Uterus (tissue), 4 donors: Measurements from ENCODE around the gene ANKS6. TPM values are rescaled to one million over a fixed set of nuclear protein-coding genes. Genes with fewer than 3 reads are reported as not detected.

Experiments
- DNase-seq, 2 donors: peaks; one replicate each; pipeline ENCODE4 v3.0.0-alpha.2; 2019 to 2020
- H3K27ac ChIP-seq, 2 donors: fragments of 200-600 bp; sonication (generic); 1 replicate in 1 of 2; 2 replicates in 1 of 2; pipeline ENCODE4 v1.5.1; 2016 to 2018
- H3K27me3 ChIP-seq, 2 donors: fragments of 200-600 bp; sonication (generic); one replicate each; pipeline ENCODE4 v1.5.1; 2018 to 2019; ENCODE audit warnings: control low read depth in 1 of 2
- H3K36me3 ChIP-seq, 2 donors: fragments of 200-600 bp; sonication (generic); one replicate each; pipeline ENCODE4 v1.5.1; 2019; ENCODE audit warnings: control low read depth in 1 of 2
- H3K4me1 ChIP-seq, 2 donors: fragments of 200-600 bp; sonication (generic); one replicate each; pipeline ENCODE4 v1.5.1; 2018 to 2019; ENCODE audit warnings: control low read depth in 1 of 2
- H3K4me3 ChIP-seq, 2 donors: fragments of 200-600 bp; sonication (generic); 1 replicate in 1 of 2; 2 replicates in 1 of 2; pipeline ENCODE4 v1.5.1; 2018 to 2019; ENCODE audit warnings: mild to moderate bottlenecking in 1 of 2
- H3K9me3 ChIP-seq, 2 donors: fragments of 200-600 bp; sonication (generic); one replicate each; pipeline ENCODE4 v1.5.1; 2019; ENCODE audit warnings: control low read depth in 1 of 2
- POLR2A ChIP-seq, 2 donors: fragments of 450-650 bp; IDR thresholded peaks; one replicate each; pipeline ENCODE4 v1.6.1; 2016; ENCODE audit warnings: antibody characterized with exemption in 2 of 2, mild to moderate bottlenecking in 1 of 2, moderate library complexity in 1 of 2
- intact Hi-C: fragments of 100-400 bp; cut with DNase I; formaldehyde crosslinking; loops from one replicate; pipeline ENCODE4 v1.15.1; 2023; ENCODE audit warnings: low total_unique reads
- total RNA-seq, 4 donors: library from RNA; depleted of rRNA in 3 of 4; stranded (reverse); fragments of >200 nt in 3 of 4; gene quantifications; one replicate each; pipeline versions ENCODE4 v1.1.0 to v1.2.4, GENCODE V29; 2014 to 2023
- TF ChIP-seq, protein P1 (sequence below), 4 experiments: fragments of 200-600 bp in 2 of 4; fragments of 450-650 bp in 2 of 4; sonication (generic) in 2 of 4; IDR thresholded peaks; one replicate each; pipeline ENCODE4 v1.5.1; 2016 to 2019; ENCODE audit warnings: antibody characterized with exemption in 4 of 4, mild to moderate bottlenecking in 2 of 4, moderate library complexity in 1 of 4
- donor health status: DM: yes; HTN: yes; CAD: no.

Gene ANKS6
- total RNA-seq, 4 donors from 2014 or later = 2.6 to 26.9 (median 13.7) TPM

DNA sequence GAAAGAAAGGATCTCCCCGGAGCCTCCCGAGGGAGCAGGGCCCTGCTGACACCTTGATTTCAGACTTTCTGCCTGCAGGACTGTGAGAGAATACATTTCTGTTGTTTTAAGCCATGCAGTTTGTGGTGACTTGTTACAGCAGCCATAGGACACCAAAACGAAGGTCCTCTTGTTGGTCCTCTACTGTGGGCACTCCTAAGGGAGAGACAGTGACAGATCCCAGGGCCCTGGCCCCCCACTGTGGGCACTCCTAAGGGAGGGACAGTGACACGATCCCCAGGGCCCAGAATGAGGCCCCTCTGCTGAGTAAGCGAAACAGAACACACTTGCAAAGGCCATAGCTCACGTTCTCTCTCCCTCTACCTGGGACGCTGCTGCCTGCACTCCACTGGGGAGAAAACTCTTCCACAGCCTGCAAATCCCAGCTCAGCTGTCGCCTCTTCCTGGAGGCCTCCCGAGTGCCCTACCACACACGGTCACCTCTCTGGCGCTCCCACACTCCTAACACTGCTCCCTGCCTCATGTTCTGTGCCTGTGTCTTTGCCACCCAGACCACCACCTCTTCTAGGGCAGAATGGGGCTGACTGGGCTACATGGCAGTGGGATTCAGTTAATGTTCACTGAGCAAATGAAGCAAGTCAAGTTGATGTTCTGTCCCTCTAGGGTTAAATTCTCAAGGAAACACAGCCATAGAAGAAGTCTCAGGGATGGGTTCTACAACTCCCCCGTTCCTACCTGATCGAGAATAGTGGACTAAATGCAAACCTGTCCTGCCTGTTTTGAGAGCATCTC, 23.8 kb downstream of the ANKS6 start:
- no peak for DNase-seq
- no peaks in the 10 kb centered on the region for H3K27me3 ChIP-seq
- H3K27ac ChIP-seq = no peak overlapping the region
- intact Hi-C loops = no loop called here
- H3K36me3 ChIP-seq = no peaks in the 10 kb centered on the region
- TF ChIP-seq, protein P1, sequence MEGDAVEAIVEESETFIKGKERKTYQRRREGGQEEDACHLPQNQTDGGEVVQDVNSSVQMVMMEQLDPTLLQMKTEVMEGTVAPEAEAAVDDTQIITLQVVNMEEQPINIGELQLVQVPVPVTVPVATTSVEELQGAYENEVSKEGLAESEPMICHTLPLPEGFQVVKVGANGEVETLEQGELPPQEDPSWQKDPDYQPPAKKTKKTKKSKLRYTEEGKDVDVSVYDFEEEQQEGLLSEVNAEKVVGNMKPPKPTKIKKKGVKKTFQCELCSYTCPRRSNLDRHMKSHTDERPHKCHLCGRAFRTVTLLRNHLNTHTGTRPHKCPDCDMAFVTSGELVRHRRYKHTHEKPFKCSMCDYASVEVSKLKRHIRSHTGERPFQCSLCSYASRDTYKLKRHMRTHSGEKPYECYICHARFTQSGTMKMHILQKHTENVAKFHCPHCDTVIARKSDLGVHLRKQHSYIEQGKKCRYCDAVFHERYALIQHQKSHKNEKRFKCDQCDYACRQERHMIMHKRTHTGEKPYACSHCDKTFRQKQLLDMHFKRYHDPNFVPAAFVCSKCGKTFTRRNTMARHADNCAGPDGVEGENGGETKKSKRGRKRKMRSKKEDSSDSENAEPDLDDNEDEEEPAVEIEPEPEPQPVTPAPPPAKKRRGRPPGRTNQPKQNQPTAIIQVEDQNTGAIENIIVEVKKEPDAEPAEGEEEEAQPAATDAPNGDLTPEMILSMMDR (IDR thresholded peaks at IDR 0.05) = no peak
- TF ChIP-seq POLR2A (IDR thresholded peaks at IDR 0.05) = no peak
- H3K4me3 ChIP-seq = no peak overlapping the region
- H3K9me3 ChIP-seq = no peaks in the 10 kb centered on the region
- H3K4me1 ChIP-seq = no peaks in the 10 kb centered on the region

DNA sequence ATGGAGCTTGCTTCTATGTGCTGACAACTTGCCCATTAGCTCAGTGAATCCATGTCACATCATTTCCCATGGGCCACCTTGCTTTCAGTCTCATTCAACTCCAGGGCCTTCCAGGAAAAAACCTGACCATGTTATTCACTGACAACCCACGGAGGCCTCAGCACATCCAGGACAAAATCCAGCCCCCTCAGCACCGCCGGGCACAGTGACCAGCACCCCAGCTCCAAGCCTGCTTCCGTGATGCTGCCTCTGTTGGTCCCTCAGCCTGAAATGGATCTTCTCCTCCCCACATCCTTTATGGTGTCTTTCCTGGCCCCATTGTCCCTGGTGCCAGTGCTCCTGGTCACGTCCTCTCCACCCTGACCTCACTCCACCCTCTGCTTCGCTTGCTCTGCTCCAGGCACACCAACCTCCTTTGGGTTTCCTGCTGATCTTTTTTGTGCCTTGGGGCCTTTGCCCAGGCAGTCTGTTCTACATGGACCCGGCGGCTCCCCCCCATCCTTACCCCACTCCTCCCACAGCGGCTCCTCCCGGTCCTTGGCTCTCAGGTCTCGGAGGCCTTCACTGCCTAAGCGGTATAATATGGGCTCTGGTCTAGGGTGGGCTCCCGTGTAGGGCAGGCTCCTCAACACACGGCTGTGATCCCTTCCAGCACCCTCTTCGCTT, 25.0 kb downstream of the ANKS6 start:
- no peaks in the 10 kb centered on the region for H3K4me1 ChIP-seq
- DNase-seq = no peak
- no peaks in the 10 kb centered on the region for H3K27me3 ChIP-seq
- no peak overlapping the region for H3K4me3 ChIP-seq
- no peak overlapping the region for H3K27ac ChIP-seq
- H3K9me3 ChIP-seq = no peaks in the 10 kb centered on the region
- H3K36me3 ChIP-seq = no peaks in the 10 kb centered on the region
- TF ChIP-seq, protein P1 (IDR thresholded peaks at IDR 0.05) = no peak
- TF ChIP-seq POLR2A (IDR thresholded peaks at IDR 0.05) = no peak
- intact Hi-C loops = no loop called here

DNA sequence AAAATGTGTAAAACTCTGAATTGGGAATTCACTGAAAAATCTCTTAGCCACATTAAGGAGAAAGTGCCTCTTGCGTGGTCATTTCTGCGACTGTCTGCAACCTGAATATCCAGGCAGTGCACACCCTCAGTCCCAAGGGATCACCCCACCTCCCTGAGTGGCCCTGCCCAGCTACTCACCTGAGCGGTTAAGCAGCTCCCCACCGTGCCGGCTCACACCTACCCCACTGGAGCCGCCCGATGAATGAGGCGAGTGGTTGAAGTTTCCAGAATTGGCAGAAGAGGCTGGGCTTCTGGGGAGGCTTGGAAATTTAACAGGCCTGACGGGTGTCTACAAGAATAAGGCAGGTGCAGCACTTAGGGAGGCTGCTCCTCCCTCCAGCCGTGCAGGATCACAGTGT, 25.6 kb downstream of the ANKS6 start:
- intact Hi-C loops = no loop called here
- no peak for TF ChIP-seq POLR2A (IDR thresholded peaks at IDR 0.05)
- TF ChIP-seq, protein P1 (IDR thresholded peaks at IDR 0.05) = no peak
- no peak for DNase-seq
- Histone ChIP-seq H3K27ac (no peak overlapping the region), H3K4me3 (no peak overlapping the region), H3K27me3 (no peaks in the 10 kb centered on the region), H3K36me3 (no peaks in the 10 kb centered on the region), H3K4me1 (no peaks in the 10 kb centered on the region), H3K9me3 (no peaks in the 10 kb centered on the region)

DNA sequence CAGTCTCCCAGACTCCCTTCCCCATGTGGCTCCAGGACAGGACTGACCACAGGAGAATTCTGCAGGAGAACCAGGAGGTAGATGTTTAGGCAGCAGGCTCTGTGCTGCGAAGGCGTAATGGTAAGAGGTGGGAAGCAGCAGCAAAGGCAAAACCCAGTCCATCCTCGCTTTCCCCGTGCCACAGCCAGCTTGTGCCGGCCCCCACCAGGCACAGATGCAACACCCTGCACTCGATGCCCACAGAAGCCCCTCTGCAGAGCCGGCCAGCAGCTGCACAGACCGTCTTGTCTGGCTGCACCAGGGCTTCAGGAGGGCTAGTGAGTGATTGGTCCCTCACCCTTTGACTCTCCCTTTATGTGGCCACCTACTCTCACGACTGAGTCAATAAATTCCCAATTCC, 28.0 kb downstream of the ANKS6 start:
- Histone ChIP-seq H3K27ac (no peak overlapping the region), H3K4me3 (no peak overlapping the region), H3K36me3 (no peaks in the 10 kb centered on the region), H3K4me1 (no peaks in the 10 kb centered on the region), H3K9me3 (no peaks in the 10 kb centered on the region), H3K27me3 (no peaks in the 10 kb centered on the region)
- no peak for TF ChIP-seq POLR2A (IDR thresholded peaks at IDR 0.05)
- TF ChIP-seq, protein P1 (IDR thresholded peaks at IDR 0.05) = no peak
- no peak for DNase-seq
- intact Hi-C loops = no loop called here

DNA sequence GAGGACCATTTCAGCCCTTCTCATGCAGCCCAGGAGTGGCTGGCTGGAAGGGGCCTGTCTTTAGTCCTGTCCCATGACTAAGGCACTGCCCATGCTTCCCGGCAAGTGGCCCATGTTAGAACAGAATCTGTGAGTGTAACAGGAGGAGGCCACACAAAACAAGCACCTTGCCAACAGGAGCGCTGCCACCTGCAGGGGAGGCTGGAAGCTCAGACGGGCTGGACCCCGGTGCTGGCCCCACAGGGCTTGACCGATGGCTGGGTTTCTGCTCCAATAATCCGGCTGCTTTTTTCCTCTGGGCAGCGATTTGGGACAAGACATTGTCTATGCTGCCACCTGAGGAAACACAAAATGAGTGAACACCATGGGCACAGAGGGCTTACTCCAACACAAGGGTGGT, 28.4 kb downstream of the ANKS6 start:
- no peak for TF ChIP-seq POLR2A (IDR thresholded peaks at IDR 0.05)
- TF ChIP-seq, protein P1 (IDR thresholded peaks at IDR 0.05) = no peak
- intact Hi-C loops = no loop called here
- Histone ChIP-seq H3K4me1 (no peaks in the 10 kb centered on the region), H3K27ac (no peak overlapping the region), H3K27me3 (no peaks in the 10 kb centered on the region), H3K4me3 (no peak overlapping the region), H3K36me3 (no peaks in the 10 kb centered on the region), H3K9me3 (no peaks in the 10 kb centered on the region)
- DNase-seq = no peak
